Measurements from ENCODE around the gene JAG2. TPM values are rescaled to one million over a fixed set of nuclear protein-coding genes. Genes with fewer than 3 reads are reported as not detected.
A peak's percentile ranks its signal among the peaks of the same experiment; 100 is the strongest.

Gene JAG2
- total RNA-seq, 1 experiment from 2014 or later: 12.2 TPM

GRCh38 chr14:105197211-105197641, 28.6 kb upstream of the JAG2 start:
- CTCF ChIA-PET: interaction anchor here (1.2 to 6.3 kb wide), 3 partner anchors 16 to 107 kb away, joined by 6 to 33 read pairs (median 21); partner anchors contain the start of genes JAG2 and NUDT14
- no peak overlapping the region for H3K27ac Mint-ChIP-seq
- POLR2A ChIA-PET: no interaction called here
- ATAC-seq (no peak), DNase-seq (ENCODE audit: low spot score) (no peak)
- H3K4me1 Mint-ChIP-seq: peaks cover 9% of the 10 kb centered on the region
- TF ChIP-seq HMGA2 (CRISPR knock-in tag; IDR thresholded peaks at IDR 0.05): no peak
- TF ChIP-seq ATF1 (CRISPR knock-in tag; IDR thresholded peaks at IDR 0.05): no peak
- TF ChIP-seq NR1H2 (CRISPR knock-in tag; IDR thresholded peaks at IDR 0.05): no peak
- TF ChIP-seq E2F4 (CRISPR knock-in tag; IDR thresholded peaks at IDR 0.05; ENCODE audit: borderline replicate concordance, low read depth): no peak
- TF ChIP-seq ATF2 (CRISPR knock-in tag; IDR thresholded peaks at IDR 0.05; ENCODE audit: borderline replicate concordance, low read depth): no peak
- no peak for TF ChIP-seq ZNF532 (CRISPR knock-in tag; IDR thresholded peaks at IDR 0.05; ENCODE audit: borderline replicate concordance)
- no peak for TF ChIP-seq GRHL2 (CRISPR knock-in tag; IDR thresholded peaks at IDR 0.05; ENCODE audit: insufficient replicate concordance, severe bottlenecking)
- peaks cover 24% of the 10 kb centered on the region for H3K27me3 Mint-ChIP-seq (ENCODE audit: low read depth)
- no peak overlapping the region for H3K4me3 Mint-ChIP-seq
- no peaks in the 10 kb centered on the region for H3K9me3 Mint-ChIP-seq
- no peaks in the 10 kb centered on the region for H3K36me3 Mint-ChIP-seq

GRCh38 chr14:105196265-105196960, 27.8 kb upstream of the JAG2 start:
- Mint-ChIP-seq H3K9me3 (no peaks in the 10 kb centered on the region), H3K4me1 (peaks cover 9% of the 10 kb centered on the region), H3K27me3 (ENCODE audit: low read depth) (peaks cover 24% of the 10 kb centered on the region), H3K27ac (no peak overlapping the region), H3K36me3 (no peaks in the 10 kb centered on the region), H3K4me3 (peak overlapping the region; percentile 8; the same call in 1 of the 2 replicates)
- peak; percentile 55 for DNase-seq (ENCODE audit: low spot score)
- ATAC-seq: peak; percentile 40
- POLR2A ChIA-PET: no interaction called here
- CTCF ChIA-PET: interaction anchor here (0.5 to 6.3 kb wide), 7 partner anchors 11 to 284 kb away, joined by 3 to 33 read pairs (median 6); partner anchors contain the start of genes JAG2 and NUDT14
- TF ChIP-seq E2F5 (CRISPR knock-in tag; IDR thresholded peaks at IDR 0.05) (no peak), ETV6 (CRISPR knock-in tag; IDR thresholded peaks at IDR 0.05) (0 out of 2 replicates have a peak, but pooled peaks have one; percentile 47), ZBTB43 (CRISPR knock-in tag; IDR thresholded peaks at IDR 0.05) (no peak), FOXP4 (CRISPR knock-in tag; IDR thresholded peaks at IDR 0.05) (peak; percentile 61; the same call in 1 of the 2 replicates), ZNF512 (CRISPR knock-in tag; IDR thresholded peaks at IDR 0.05; ENCODE audit: borderline replicate concordance) (no peak), ZSCAN18 (CRISPR knock-in tag; IDR thresholded peaks at IDR 0.05) (no peak), SP1 (CRISPR knock-in tag; conservative IDR thresholded peaks at IDR 0.05) (0 out of 2 replicates have a peak, but pooled peaks have one; percentile 40), HMGXB4 (CRISPR knock-in tag; IDR thresholded peaks at IDR 0.05) (peak; percentile 46; the same call in 1 of the 2 replicates), EMX1 (CRISPR knock-in tag; IDR thresholded peaks at IDR 0.05) (no peak)

Measured in WTC11 (cell line).